Loucy (cell line): ENCODE data around the gene CCDC60.

Experiments used
- H2AFZ ChIP-seq: fragments of 200-600 bp; sonication (generic); 2 replicates; pipeline ENCODE4 v1.6.0; 2016; ENCODE audit warnings: antibody characterized with exemption, mild to moderate bottlenecking, low read length, moderate library complexity
- H3F3A ChIP-seq: fragments of 200-600 bp; 2 replicates; pipeline ENCODE4 v1.6.0; 2016; ENCODE audit warnings: antibody characterized with exemption, low read depth, mild to moderate bottlenecking
- H3K27me3 ChIP-seq: fragments of 200-600 bp; sonication (generic); 2 replicates; pipeline ENCODE4 v1.6.1; 2014; ENCODE audit warnings: low read length, mild to moderate bottlenecking; ENCODE audit not compliant: insufficient read depth, poor library complexity, severe bottlenecking
- H3K36me3 ChIP-seq: fragments of 200-600 bp; sonication (generic); 2 replicates; pipeline ENCODE4 v1.6.1; 2016; ENCODE audit warnings: low read length; ENCODE audit not compliant: insufficient read depth
- H3K4me1 ChIP-seq: fragments of 200-600 bp; sonication (generic); 2 replicates; pipeline ENCODE4 v1.5.1; 2014; ENCODE audit warnings: low read length, mild to moderate bottlenecking; ENCODE audit not compliant: insufficient read depth, poor library complexity, severe bottlenecking
- H3K4me2 ChIP-seq: fragments of 200-600 bp; sonication (generic); 2 replicates; pipeline ENCODE4 v1.6.0; 2014; ENCODE audit warnings: antibody characterized with exemption, low read length, low read depth, mild to moderate bottlenecking; ENCODE audit not compliant: poor library complexity, severe bottlenecking
- H3K4me3 ChIP-seq: fragments of 200-600 bp; sonication (generic); 2 replicates; pipeline ENCODE4 v1.5.1; 2014; ENCODE audit warnings: low read length, mild to moderate bottlenecking, mixed read lengths; ENCODE audit not compliant: poor library complexity, severe bottlenecking
- H3K79me2 ChIP-seq: fragments of 200-600 bp; sonication (generic); 2 replicates; pipeline ENCODE4 v1.6.1; 2014; ENCODE audit warnings: low read length; ENCODE audit not compliant: insufficient read depth
- H3K9ac ChIP-seq: fragments of 200-600 bp; sonication (generic); 2 replicates; pipeline ENCODE4 v1.6.0; 2014; ENCODE audit warnings: mild to moderate bottlenecking, low read depth, low read length, moderate library complexity; ENCODE audit not compliant: poor library complexity, severe bottlenecking
- H3K9me2 ChIP-seq: fragments of 200-600 bp; sonication (generic); replicated peaks from 2 replicates; pipeline ENCODE4 v1.6.1; 2016; ENCODE audit warnings: low read depth, low read length, mixed read lengths
- H3K9me3 ChIP-seq: fragments of 200-600 bp; sonication (generic); 2 replicates; pipeline ENCODE4 v1.6.1; 2014; ENCODE audit warnings: mild to moderate bottlenecking, antibody characterized with exemption, low read length, low read depth; ENCODE audit not compliant: insufficient read depth
- H4K20me1 ChIP-seq: fragments of 200-600 bp; sonication (generic); 2 replicates; pipeline ENCODE4 v1.6.0; 2014; ENCODE audit warnings: antibody characterized with exemption, low read length, mild to moderate bottlenecking; ENCODE audit not compliant: insufficient read depth, poor library complexity, severe bottlenecking
- EZH2phosphoT487 ChIP-seq: fragments of 200-600 bp; IDR thresholded peaks from 2 replicates; pipeline ENCODE4 v1.6.1; 2018; ENCODE audit warnings: antibody characterized with exemption, mild to moderate bottlenecking, moderate library complexity, borderline replicate concordance
- TF ChIP-seq, protein P1 (sequence below): fragments of 200-600 bp; sonication (generic); conservative IDR thresholded peaks from 2 replicates; pipeline ENCODE4 v1.5.1; 2014; ENCODE audit warnings: mild to moderate bottlenecking, antibody characterized with exemption, low read length

The CCDC60 gene

DNA sequence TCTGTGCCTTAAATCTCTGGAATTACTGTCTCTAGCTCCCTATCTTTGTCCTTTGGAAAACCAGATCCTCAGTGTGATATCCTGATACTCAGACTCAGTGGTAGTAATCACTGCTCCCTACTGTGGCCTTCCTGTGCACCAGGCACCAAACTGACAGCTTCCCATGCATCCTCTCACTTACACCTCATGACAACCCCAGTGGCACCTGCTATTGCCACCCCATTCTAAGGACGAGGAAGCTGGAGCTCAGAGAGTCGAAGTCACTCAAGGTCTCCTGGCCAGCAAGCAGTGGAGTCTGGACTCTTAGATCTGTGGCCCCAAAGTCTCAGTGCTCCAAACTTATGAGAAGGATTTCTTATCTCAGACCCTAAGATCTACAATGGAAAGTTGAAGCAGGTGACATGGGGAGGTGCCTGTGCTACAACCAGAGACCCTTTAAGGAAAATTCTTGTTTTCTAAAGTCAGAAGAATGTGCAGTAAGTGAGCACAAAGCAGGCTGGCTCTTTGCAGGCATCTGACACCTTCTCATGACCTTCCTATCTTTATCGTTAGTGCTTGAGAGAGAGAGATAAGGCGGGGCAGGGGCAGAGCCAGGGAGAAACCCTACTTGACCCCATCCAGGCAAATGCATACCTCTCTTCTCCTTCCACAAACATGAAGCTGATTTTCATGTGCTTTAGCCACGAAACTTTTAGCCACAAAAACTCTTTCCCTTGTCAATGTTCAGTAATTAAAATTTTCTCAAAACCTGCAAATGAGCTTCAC is 47.1 kb downstream of the CCDC60 start:
- no peaks in the 10 kb centered on the region for H3K9me2 ChIP-seq
- no peaks in the 10 kb centered on the region for H3K27me3 ChIP-seq
- H3K4me3 ChIP-seq = no peak overlapping the region

DNA sequence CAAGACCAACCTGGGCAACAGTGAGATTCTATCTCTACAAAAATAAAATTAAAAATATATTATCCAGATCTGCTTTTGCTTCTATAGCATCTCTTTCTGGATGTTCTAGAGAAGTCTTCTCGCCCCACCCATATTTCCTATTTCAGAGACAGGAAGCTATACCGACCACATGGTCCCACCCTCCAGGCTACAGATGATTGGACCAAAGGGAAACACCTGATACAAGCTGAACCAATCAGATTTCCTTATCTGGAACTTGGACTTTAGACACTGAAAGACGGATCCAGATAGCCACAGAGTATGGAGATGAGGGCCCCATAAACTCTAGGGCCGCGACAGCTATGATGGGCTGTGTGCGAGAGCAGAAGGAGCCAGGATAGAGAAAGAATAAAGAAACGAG is 48.7 kb downstream of the CCDC60 start:
- Histone ChIP-seq H3K9ac (no peak overlapping the region), H2AFZ (no peak overlapping the region), H3K9me2 (no peaks in the 10 kb centered on the region), H3K9me3 (no peaks in the 10 kb centered on the region), H3K4me3 (no peak overlapping the region), H3K27me3 (no peaks in the 10 kb centered on the region), H3K36me3 (no peaks in the 10 kb centered on the region), H3K4me1 (no peaks in the 10 kb centered on the region), H3F3A (no peaks in the 10 kb centered on the region), H3K79me2 (no peaks in the 10 kb centered on the region), H3K4me2 (no peak overlapping the region), H4K20me1 (no peaks in the 10 kb centered on the region)
- TF ChIP-seq, protein P1, sequence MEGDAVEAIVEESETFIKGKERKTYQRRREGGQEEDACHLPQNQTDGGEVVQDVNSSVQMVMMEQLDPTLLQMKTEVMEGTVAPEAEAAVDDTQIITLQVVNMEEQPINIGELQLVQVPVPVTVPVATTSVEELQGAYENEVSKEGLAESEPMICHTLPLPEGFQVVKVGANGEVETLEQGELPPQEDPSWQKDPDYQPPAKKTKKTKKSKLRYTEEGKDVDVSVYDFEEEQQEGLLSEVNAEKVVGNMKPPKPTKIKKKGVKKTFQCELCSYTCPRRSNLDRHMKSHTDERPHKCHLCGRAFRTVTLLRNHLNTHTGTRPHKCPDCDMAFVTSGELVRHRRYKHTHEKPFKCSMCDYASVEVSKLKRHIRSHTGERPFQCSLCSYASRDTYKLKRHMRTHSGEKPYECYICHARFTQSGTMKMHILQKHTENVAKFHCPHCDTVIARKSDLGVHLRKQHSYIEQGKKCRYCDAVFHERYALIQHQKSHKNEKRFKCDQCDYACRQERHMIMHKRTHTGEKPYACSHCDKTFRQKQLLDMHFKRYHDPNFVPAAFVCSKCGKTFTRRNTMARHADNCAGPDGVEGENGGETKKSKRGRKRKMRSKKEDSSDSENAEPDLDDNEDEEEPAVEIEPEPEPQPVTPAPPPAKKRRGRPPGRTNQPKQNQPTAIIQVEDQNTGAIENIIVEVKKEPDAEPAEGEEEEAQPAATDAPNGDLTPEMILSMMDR = no peak
- TF ChIP-seq EZH2phosphoT487 = no peak

More for the DNA sequence above, 47.1 kb downstream of the CCDC60 start:
- Histone ChIP-seq H3K4me1 (no peaks in the 10 kb centered on the region), H3K9ac (no peak overlapping the region), H3F3A (no peaks in the 10 kb centered on the region), H3K79me2 (no peaks in the 10 kb centered on the region), H2AFZ (no peak overlapping the region), H3K36me3 (no peaks in the 10 kb centered on the region), H4K20me1 (no peaks in the 10 kb centered on the region), H3K9me3 (no peaks in the 10 kb centered on the region), H3K4me2 (no peak overlapping the region)
- TF ChIP-seq EZH2phosphoT487 = no peak
- TF ChIP-seq, protein P1 = no peak

DNA sequence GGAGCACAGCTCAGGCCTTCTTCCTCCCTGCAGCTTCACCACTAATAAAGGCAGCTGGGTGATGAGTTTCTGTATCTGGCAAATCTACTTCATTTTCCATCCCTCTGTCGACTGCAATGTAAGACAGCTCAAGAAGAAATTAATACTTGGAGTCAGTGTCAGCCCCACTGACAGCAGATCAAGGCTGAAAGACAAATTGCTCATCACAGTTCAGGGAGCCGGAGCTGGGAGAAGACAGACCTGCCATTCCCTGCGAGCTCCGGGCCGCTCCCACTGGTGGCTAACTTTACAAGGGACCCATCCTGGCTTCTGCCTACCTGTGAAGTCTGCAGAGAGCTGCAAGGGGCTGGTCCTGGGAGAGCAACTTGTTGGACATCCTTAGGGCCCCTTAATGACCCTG is 49.8 kb downstream of the CCDC60 start:
- no peaks in the 10 kb centered on the region for H3K27me3 ChIP-seq
- no peaks in the 10 kb centered on the region for H3K4me1 ChIP-seq
- no peaks in the 10 kb centered on the region for H3K79me2 ChIP-seq
- H3K9ac ChIP-seq = no peak overlapping the region
- no peaks in the 10 kb centered on the region for H4K20me1 ChIP-seq
- H3K4me2 ChIP-seq = no peak overlapping the region
- no peaks in the 10 kb centered on the region for H3K9me2 ChIP-seq
- no peak overlapping the region for H3K4me3 ChIP-seq
- no peaks in the 10 kb centered on the region for H3F3A ChIP-seq
- no peaks in the 10 kb centered on the region for H3K9me3 ChIP-seq
- no peak for TF ChIP-seq EZH2phosphoT487
- TF ChIP-seq, protein P1 = no peak
- no peaks in the 10 kb centered on the region for H3K36me3 ChIP-seq
- H2AFZ ChIP-seq = no peak overlapping the region
